NCI-H2107 treated with DMSO at 0.1 percent for 48 hours (cell line): ENCODE data around the gene DYSF.

Source experiments
- DNase-seq: peaks from one replicate; lab custom pipeline; 2025; ENCODE audit not compliant: unreplicated experiment; lab: John Stamatoyannopoulos, UW

DYSF gene

DNA sequence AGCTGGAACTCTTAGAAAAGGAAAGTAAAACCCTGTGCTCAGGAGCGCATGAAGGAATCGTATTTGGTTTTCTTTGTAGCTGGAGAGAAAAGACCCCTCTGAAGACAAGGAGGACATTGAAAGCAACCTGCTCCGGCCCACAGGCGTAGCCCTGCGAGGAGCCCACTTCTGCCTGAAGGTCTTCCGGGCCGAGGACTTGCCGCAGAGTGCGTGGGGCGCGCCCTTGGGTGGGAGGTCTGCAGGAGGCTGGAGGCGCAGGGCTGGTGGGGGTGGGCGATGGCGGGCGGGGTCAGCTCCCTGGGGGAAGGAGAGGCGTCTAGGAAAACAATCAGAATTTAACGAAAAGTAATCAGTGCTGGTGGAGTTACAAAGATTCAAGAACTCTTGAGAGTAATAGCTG, 72.8 kb downstream of the DYSF start:
- no peak for DNase-seq

DNA sequence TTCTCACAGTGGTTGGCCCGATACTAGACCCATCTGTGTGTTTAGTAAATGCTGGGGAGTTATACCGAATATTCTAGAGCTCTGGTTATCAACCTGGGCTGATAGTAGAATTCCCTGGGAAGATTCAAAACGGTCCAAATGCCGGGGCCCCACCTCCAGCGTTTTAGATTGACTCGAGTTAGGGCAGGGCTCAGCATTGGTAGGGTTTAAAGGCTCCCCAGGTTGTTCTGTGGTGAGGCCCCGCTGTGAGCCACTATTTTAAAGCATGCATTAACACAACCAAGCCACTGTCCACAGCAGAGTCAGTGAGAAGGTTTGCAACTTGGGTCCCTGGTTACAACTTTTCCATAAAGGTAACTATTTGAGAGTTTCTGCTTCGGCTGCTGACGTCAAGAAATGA, 73.6 kb downstream of the DYSF start:
- DNase-seq, result no peak

DNA sequence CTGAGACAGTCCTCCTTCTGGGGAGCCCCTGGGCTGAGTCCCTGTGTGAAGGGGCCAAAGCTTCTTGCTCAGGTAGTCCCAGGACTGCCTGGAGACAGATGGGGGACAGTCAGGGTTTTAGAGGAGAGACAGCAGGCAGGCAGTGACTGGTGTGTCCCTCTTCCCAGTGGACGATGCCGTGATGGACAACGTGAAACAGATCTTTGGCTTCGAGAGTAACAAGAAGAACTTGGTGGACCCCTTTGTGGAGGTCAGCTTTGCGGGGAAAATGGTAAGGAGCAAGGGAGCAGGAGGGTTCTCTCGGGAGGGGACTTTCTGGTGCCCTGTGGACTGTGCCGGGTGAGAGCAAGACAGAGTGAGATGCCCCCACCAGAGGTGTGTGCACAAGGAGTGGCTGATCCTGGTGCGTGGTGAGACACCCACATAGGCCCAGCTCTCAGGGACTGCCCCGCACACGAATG, 74.8 kb downstream of the DYSF start:
- no peak for DNase-seq

- DNase-seq, result no peak
Observed at GRCh38 chr2:71528749-71529148, 75.4 kb downstream of the DYSF start.

DNA sequence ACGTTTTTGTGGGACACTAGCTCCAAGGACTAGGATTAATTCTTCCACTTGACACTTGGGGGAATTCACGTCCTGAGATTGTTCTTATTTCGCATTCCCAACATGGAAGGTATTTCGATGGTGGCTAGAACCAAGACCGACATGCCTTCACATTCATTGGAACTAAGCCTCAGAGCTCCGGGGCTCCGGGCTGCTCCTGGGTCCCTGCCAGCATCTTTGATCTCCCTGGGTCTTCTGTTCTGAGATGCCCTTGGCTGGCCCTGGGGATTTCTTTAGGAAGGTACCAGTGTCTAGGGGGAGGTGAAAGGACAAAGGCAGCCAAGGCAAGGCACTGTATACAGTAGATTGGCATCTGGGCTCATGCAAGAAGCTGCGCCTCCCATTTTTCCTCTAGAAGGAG, 76.8 kb downstream of the DYSF start:
- DNase-seq, result no peak

DNA sequence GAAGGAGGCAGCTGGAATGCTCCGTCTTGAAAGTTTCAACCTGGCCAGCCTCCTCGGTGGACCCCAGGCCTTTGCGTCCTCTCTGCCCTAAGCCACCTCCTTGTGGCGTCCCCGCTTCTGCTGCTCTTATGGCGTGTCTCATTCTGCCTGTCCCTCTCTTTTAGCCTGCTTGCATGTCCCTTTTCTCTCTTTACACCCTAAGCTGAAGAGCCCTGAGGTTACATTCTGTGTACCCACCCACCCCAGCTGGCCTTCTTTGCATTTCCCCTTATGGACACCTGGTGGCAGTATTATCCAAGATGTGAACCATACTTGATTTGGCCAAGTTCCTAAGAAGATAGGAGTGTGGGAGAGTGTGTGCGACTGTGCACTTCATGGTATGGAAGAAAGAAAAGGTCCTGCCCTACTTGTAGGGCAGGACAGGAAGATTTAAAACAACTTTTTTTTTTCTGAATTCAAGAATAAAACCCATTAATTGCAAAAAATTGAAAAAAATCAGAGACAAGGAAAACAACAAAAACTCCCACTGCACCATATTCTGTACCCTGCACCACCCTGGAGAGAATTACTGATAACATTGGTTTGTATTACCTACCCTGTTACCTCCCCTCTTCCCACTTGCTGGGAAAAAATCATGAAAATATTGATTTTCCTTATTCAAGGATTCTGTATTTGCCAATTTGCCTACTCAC, 77.4 kb downstream of the DYSF start:
- DNase-seq, result no peak

DNA sequence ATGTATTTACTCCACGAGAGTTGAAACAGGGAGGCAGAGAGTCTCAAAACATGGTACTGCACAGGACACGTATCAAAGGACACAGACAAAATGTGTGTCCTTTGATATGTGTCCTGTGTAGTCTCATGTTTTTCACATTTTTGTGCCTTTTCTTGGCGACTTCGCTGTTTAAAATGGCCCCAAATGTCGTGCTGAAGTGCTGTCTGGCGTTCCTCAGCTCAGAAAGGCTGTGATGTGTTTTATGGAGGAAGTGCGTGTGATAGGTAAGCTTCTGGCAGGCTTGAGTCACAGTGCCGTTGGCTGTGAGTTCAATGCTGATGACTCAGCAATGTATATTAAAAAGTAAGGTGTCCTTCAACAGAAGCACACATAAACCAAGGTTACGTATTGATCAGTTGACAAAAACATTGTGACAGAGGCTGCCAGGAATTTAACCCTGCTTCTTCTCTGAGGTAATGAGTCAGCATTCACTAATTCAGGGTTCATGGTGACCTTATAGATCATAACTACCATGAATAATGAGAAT, 78.2 kb downstream of the DYSF start:
- DNase-seq, result no peak

DNA sequence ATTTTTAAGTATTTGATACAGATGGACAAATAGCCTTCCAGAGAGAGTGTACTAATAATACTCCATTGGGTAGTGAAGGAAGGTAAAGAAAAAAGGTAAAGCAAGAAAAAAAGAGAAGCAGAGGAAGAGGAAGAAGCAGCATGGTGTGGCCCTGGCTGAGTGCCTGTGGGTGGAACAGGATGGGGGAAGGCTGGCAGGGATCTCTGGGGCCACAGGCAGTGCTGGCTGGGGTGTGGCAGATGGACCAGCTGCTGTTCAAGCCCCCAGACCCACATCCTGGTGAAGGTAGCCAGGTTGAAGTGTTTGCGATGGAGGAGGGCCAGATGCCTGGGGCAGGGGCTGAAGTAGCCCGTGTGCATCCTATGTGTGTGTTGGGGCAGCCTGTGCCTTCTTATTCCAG, 79.0 kb downstream of the DYSF start:
- no peak for DNase-seq

DNA sequence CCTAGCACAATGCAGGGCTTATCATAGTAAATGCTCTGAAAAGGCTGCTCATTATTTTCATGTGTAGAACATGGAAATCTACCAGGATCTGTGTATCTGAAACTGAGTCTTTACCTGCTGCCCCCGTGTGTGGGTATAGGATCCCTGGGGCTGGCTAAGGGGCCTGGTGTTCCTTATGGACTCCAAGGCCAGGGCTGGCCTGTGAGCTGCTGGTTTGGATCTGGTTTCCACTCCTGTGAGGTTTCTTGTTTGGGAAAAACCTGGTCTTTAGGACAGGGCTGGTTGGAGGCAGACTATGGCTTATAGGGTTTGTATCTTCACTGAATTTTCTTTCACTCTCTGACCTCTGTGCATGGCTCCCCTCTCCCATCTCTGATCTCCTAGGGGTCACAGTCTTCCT, 80.8 kb downstream of the DYSF start:
- DNase-seq, result no peak

- DNase-seq, result no peak
Observed at GRCh38 chr2:71534826-71535225, 81.5 kb downstream of the DYSF start.

DNA sequence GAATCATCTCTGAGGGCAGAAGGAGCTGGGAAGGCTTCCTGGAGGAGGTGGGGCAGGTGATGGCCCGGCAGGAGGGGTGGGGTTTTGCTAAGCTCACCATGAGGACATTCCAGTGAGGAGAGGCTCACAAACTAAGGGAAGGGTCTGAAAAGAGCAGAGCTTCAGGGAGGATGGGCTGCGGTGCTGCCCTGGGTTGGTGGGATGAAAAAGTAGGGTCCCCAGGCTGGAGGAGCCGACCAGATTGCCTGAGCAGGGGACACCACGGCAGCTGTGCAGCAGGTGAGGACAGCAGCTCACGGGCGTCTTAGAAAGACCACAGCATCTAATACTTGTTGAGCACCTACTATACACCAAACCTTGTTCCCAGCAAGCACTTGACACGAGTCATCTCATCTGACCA, 82.2 kb downstream of the DYSF start:
- no peak for DNase-seq

- no peak for DNase-seq
Observed at GRCh38 chr2:71536226-71536671, 82.9 kb downstream of the DYSF start.

DNA sequence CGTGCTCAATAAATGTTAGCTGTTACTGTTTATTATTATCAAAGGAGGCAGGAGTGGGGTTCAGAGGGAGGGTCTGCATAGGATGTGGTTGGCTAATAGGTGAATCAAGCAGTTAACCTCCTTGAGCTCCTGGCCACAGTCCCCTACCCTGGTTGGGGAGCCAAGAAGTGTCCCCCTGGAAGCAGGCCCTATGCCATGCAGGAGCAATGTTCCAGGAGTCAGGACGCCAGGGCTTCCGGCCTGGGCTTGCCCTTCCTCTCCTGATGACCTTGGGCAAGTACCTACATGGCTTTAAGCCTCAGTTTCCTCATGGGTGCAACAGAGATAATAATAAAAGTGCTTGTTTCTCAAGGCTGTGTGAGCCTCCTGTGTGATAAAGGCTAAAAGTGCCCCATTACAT, 84.9 kb downstream of the DYSF start:
- no peak for DNase-seq

GRCh38 chr2:71538656-71539265, 85.4 kb downstream of the DYSF start:
- no peak for DNase-seq

GRCh38 chr2:71540818-71541217, 87.5 kb downstream of the DYSF start:
- no peak for DNase-seq

DNA sequence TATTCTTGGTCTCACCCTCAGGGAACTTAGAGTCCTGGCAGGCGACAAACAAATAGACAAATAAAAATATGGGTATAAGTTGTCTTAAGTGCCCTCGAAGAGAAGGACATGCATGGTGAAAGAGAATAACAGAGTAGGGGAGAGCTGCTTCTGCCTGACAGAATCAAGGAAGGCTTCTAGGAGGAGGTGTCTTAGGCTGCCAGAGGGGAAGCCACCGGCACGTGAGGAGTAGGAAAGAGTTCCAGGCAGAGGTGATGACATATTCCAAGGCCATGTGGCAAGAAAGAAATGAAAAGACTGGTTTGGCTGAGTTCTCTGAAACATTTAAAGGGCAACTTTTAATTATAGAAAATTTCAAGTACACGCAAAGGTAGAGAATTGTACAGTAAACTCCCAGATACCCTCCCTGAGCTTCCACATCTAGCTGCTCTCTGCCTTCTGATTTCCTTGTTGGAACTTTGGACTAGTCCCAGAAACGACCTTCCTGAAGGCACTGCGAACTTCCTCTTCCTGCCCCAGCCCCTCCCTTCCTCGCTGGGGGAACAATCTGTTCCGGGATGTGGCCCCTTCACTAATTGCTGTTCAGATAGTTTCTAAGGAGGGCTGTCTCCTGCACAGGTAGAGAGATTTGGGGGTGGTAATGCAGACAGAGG, 91.7 kb downstream of the DYSF start:
- no peak for DNase-seq

GRCh38 chr2:71545572-71546274, 92.4 kb downstream of the DYSF start:
- peak; percentile 53 for DNase-seq

DNA sequence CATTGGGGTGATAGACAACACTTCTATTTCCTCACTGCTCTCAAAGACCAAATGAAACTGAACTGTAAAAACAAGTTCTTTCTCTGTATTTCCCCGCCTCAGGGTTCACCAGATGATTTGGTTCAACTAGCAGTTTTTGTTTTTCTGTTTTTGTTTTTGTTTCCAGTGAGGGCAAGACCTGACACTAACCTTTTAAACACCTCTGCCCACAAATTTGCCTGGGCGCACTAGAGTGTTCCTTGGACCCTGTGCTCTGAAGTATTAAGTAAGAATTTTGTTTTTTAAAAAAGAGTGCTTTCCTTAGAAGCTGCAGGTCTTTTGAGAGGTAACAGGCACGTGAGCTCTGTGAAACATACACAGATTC, 92.9 kb downstream of the DYSF start:
- no peak for DNase-seq

- DNase-seq, result no peak
Observed at GRCh38 chr2:71546777-71547281, 93.5 kb downstream of the DYSF start.

- no peak for DNase-seq
Observed at GRCh38 chr2:71547616-71548285, 94.4 kb downstream of the DYSF start.
